NOMO-1 treated with dmso at 0.1 percent for 144 hours (cell line): ENCODE data around the gene KCNT1.

Experiments
- DNase-seq: peaks from one replicate; lab custom pipeline; 2025; ENCODE audit not compliant: unreplicated experiment; lab: John Stamatoyannopoulos, UW

Gene KCNT1

GRCh38 chr9:135777623-135778177 is 75.7 kb downstream of the KCNT1 start:
- no peak for DNase-seq

- DNase-seq, result no peak
These were observed 76.4 kb downstream of the KCNT1 start for GRCh38 chr9:135778421-135778820.

GRCh38 chr9:135779571-135779970 is 77.6 kb downstream of the KCNT1 start:
- DNase-seq, result no peak

DNA sequence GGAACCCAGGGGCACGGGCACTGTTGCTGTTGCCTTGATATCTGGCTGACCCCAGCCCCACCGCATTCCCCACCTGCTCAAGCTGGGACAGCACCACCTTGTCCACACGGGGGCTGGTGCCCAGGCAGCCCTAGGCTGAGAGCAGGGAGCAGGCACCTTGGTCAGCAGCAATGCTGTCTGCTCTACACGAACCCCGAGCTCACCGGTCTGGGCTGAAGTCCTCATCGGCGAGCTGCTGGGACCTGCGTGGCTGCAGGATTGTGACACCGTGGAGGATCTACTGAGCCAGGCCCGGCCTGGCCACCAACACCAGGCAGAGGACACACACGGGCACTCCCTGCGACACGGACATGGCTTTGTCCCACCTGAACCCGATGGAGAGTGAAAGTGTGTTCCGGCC is 78.1 kb downstream of the KCNT1 start:
- no peak for DNase-seq

DNA sequence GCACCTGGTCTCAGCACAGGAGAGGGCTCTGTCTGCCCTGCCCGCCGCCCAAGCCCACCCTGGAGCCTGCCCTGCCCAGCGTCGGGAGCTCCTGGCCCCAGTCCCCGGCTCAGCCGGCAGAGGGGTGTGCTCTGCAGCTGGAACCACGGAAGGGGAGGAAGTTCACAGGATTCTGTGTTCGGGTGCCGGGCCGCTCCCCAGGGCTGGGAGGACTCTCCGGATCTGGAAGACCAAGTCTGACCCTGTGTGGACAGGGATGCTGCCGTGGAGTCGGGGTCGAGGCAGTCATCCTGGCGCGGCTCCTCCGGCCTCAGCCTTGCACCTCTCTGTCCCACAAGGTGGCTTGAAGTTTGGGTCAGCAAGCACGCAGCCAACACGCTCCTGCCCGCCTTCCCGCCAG is 78.6 kb downstream of the KCNT1 start:
- DNase-seq, result no peak

- no peak for DNase-seq
These were observed 81.0 kb downstream of the KCNT1 start for GRCh38 chr9:135782946-135783345.

GRCh38 chr9:135783540-135784245 is 81.7 kb downstream of the KCNT1 start:
- DNase-seq, result no peak

- no peak for DNase-seq
These were observed 83.1 kb downstream of the KCNT1 start for GRCh38 chr9:135785013-135785575.

GRCh38 chr9:135786146-135786690 is 84.2 kb downstream of the KCNT1 start:
- DNase-seq, result no peak

GRCh38 chr9:135787317-135787716 is 85.3 kb downstream of the KCNT1 start:
- no peak for DNase-seq

GRCh38 chr9:135787776-135788575 is 86.0 kb downstream of the KCNT1 start:
- DNase-seq, result no peak

GRCh38 chr9:135788576-135789300 is 86.8 kb downstream of the KCNT1 start:
- no peak for DNase-seq

GRCh38 chr9:135789838-135790291 is 87.9 kb downstream of the KCNT1 start:
- DNase-seq, result no peak

DNA sequence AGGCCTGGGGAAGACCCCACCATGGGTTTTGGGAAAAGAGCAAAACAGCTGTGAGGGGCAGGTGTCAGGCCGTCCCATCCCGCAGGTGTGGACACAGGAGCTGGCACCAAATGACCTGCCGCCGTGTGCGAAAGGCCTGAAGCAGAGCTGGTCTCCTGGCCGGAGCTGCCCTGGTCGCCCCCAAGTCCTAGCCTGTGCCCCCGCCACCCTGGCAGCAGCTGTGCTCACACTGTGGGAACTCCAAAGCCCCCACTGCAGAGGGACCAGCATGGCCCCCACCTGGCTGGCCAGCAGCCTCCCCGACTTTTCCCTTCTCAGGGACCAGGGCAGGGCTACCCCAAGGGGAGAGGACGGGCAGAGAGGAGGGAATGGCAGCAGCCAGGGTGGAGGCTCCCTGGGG is 88.4 kb downstream of the KCNT1 start:
- no peak for DNase-seq

DNA sequence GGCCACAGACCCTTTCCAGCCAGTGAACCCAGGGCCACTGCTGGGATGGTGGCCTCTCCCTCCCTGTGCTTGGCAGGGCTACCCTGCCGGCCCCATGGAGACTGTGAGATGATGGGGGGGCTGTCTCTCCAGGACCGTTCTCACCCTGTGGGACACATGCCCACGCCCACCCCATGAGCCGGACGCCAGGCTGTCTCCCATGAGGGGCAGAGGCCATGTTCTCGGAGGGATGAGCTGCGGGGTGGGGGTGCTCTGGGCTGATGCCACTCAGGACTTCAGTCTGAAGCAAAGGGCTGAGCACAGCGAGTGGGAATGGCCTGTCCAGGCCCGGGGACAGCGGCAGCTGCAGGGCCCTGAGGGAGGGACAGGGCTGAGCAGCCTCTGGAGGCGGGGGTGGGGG is 88.9 kb downstream of the KCNT1 start:
- DNase-seq, result no peak

GRCh38 chr9:135791431-135792267 is 89.7 kb downstream of the KCNT1 start:
- no peak for DNase-seq

DNA sequence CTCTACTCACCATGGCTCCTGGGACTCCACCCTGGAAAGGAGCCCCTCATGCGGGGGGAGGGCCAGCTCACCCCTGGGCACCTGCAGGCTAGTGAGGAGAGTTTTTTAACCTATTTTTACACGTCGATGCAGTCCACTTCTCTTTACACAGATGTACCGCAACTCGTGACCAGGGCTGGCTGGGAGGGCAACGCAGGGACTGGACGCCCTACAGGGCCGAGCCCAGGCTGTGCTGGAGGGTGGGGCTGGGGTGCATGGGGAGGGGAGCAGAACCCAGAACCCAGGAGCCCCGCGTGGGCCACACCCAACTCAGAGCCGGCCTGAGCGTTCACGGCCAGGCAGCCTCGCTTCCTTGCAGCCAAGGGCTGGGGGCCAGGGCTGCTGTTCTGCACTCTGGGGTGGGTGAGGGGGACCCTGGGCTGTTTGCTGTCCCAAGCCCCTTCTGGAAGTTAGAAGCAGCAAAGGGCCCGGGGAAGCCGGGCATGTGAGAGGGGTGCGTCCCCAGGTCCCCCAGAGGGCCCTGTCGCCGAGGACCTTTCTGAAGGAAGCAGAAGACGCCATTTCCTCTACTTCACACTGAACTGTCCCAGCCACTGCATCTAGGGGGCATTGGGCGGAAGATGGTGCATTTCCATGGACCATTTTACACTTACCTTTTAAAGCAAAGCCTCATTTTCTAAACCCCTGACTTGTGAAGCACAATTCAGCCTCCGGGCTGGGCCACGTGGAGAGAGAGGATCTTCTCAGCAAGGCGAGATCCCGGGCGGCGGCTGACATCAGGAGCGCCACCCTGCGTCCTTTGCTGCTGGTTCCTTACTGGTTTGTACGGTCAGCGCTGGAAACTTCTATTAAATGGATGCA is 90.5 kb downstream of the KCNT1 start:
- DNase-seq, result no peak

- DNase-seq, result no peak
These were observed 91.5 kb downstream of the KCNT1 start for GRCh38 chr9:135793221-135794056.
